Esophagus squamous epithelium (tissue), 4 donors: Measurements from ENCODE around the gene ALX3.

Experiments
- CTCF ChIP-seq, 6 experiments: fragments of 450-650 bp in 4 of 6; fragments of 200-600 bp in 2 of 6; sonication (generic) in 2 of 6; IDR thresholded peaks; one replicate each; pipeline ENCODE4 v1.5.1; 2016 to 2019; ENCODE audit warnings: antibody characterized with exemption in 6 of 6, mild to moderate bottlenecking in 4 of 6, moderate library complexity in 4 of 6
- POLR2A ChIP-seq, 4 donors: fragments of 450-650 bp; IDR thresholded peaks; one replicate each; pipeline ENCODE4 v1.6.1; 2017; ENCODE audit warnings: antibody characterized with exemption in 4 of 4, mild to moderate bottlenecking in 4 of 4, moderate library complexity in 3 of 4

GRCh38 chr1:110114784-110115183 is 44.3 kb upstream of the ALX3 start:
- no peak for TF ChIP-seq CTCF (IDR thresholded peaks at IDR 0.05)
- no peak for TF ChIP-seq POLR2A (IDR thresholded peaks at IDR 0.05)
